OCI-LY1 (cell line): ENCODE data around the gene NPW.

Experiments used
- EZH2 ChIP-seq: fragments of 200-600 bp; sonication (generic), shearing (Covaris generic); IDR thresholded peaks from 2 replicates; pipeline ENCODE4 v1.8.0; 2017; ENCODE audit warnings: borderline replicate concordance, mixed run types, mild to moderate bottlenecking, antibody characterized with exemption, low read length, moderate library complexity, mixed read lengths
- TF ChIP-seq, protein P1 (sequence below): fragments of 200-600 bp; sonication (generic), shearing (Covaris generic); IDR thresholded peaks from 2 replicates; pipeline ENCODE4 v1.5.1; 2017; ENCODE audit warnings: mild to moderate bottlenecking, antibody characterized with exemption, low read length, moderate library complexity, mixed read lengths

DNA sequence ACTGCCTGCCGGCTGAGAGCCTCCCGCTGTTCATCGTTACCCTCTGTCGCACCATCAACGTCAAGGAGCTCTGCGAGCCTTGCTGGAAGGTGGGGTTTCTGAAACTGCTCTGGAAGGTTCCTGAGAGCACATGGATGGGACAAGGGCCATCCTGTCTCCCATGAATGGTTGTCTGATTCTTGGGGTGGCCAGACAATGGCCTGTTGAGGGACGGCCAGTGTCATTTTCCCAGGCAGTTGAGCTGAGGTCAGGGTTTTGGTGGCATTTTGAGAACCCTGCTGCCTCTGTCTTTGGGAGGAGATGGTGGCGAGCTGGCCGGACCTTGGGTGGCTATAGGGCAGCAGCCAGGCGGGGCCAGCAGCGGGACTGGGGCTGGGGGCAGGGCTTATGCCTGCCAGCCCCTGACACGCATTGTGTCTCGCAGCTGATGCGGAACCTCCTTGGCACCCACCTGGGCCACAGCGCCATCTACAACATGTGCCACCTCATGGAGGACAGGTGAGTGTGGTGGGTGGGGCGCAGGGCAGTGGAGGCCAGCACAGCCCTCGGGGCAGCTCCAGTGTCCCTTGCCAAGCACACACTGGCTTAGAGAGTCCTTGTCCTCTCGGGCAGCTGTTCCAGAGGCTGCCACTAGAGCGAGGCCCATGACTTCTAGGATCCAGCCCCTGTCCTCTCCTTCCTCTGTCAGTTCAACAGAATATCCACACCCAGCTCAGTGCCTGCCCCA lies 37.3 kb downstream of the NPW start:
- TF ChIP-seq, protein P1, sequence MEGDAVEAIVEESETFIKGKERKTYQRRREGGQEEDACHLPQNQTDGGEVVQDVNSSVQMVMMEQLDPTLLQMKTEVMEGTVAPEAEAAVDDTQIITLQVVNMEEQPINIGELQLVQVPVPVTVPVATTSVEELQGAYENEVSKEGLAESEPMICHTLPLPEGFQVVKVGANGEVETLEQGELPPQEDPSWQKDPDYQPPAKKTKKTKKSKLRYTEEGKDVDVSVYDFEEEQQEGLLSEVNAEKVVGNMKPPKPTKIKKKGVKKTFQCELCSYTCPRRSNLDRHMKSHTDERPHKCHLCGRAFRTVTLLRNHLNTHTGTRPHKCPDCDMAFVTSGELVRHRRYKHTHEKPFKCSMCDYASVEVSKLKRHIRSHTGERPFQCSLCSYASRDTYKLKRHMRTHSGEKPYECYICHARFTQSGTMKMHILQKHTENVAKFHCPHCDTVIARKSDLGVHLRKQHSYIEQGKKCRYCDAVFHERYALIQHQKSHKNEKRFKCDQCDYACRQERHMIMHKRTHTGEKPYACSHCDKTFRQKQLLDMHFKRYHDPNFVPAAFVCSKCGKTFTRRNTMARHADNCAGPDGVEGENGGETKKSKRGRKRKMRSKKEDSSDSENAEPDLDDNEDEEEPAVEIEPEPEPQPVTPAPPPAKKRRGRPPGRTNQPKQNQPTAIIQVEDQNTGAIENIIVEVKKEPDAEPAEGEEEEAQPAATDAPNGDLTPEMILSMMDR: no peak
- no peak for TF ChIP-seq EZH2
